GM13977 (cell line): ENCODE data around the gene EFCAB11.
"Not testable (repeated sequence)": the region's sequence is repeated elsewhere in the genome, so short reads cannot be mapped to it uniquely, and the experiment has no call there.

Experiments used
- DNase-seq: peaks from one replicate; pipeline ENCODE4 v3.0.0; 2012; ENCODE audit warnings: low spot score
- CTCF ChIP-seq: IDR thresholded peaks from 2 replicates; pipeline ENCODE4 v1.5.1; 2012; ENCODE audit warnings: mild to moderate bottlenecking, control low read depth; ENCODE audit not compliant: insufficient read depth; ENCODE audit errors: extremely low read depth, missing control alignments
- in situ Hi-C: fragments of 300-500 bp; cut with MboI; formaldehyde crosslinking; loops from one replicate; pipeline ENCODE4 v1.12.0; 2022; ENCODE audit warnings: low sequenced_read_pairs, low pct_unique_long_range_greater_than_20kb, mixed read lengths, inconsistent platforms; ENCODE audit not compliant: unreplicated experiment

Gene EFCAB11

GRCh38 chr14:89900802-89901201 is 53.7 kb downstream of the EFCAB11 start:
- no peak for DNase-seq
- in situ Hi-C loops, result loop anchor here (25.0 kb wide), 2 partner anchors 464 to 714 kb away; no protein-coding TSS in a partner anchor
- TF ChIP-seq CTCF, result no peak

- peak; percentile 50 for TF ChIP-seq CTCF
- DNase-seq, result peak; percentile 36
- in situ Hi-C loops, result loop anchor here (25.0 kb wide), 2 partner anchors 463 to 713 kb away; no protein-coding TSS in a partner anchor
Measured at GRCh38 chr14:89899917-89900663, 54.4 kb downstream of the EFCAB11 start.

- in situ Hi-C loops, result no loop called here
- DNase-seq, result no peak
- no peak for TF ChIP-seq CTCF
Measured at GRCh38 chr14:89899291-89899690, 55.2 kb downstream of the EFCAB11 start.

GRCh38 chr14:89893388-89893787 is 61.1 kb downstream of the EFCAB11 start:
- DNase-seq, in situ Hi-C loops: not testable (repeated sequence)

- no peak for DNase-seq
- TF ChIP-seq CTCF, result no peak
- in situ Hi-C loops, result no loop called here
Measured at GRCh38 chr14:89892953-89893352, 61.6 kb downstream of the EFCAB11 start.

- DNase-seq, in situ Hi-C loops: not testable (repeated sequence)
Measured at GRCh38 chr14:89891721-89892120, 62.8 kb downstream of the EFCAB11 start.

GRCh38 chr14:89891055-89891454 is 63.5 kb downstream of the EFCAB11 start:
- TF ChIP-seq CTCF, result no peak
- no peak for DNase-seq
- in situ Hi-C loops, result no loop called here

GRCh38 chr14:89890589-89890988 is 63.9 kb downstream of the EFCAB11 start:
- in situ Hi-C loops, result no loop called here
- no peak for TF ChIP-seq CTCF
- DNase-seq, result no peak
